ENCODE measurements around the gene C20orf96.

DNA sequence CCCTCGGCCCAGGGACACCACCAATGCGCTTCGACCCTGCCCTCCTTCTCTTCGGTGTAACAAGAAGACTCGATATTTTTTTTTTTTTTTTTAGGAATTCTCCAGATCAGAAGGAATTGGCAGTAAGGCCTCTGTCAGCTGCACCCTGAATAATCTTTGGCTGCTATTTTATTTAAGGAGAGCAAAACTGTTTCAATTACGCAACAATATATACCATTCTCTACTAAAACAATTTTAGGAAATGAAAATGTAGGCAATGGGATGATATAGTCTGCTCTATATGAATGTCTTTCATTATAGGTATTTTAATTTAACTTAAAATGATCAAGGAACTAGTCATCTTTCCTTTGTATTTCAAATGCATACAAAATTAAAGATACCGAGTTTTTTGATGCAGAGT lies 20.1 kb upstream of the C20orf96 start:
- no peak for TF ChIP-seq POLR2A (IDR thresholded peaks at IDR 0.05; ENCODE audit: low read depth)
- TF ChIP-seq, protein P1, sequence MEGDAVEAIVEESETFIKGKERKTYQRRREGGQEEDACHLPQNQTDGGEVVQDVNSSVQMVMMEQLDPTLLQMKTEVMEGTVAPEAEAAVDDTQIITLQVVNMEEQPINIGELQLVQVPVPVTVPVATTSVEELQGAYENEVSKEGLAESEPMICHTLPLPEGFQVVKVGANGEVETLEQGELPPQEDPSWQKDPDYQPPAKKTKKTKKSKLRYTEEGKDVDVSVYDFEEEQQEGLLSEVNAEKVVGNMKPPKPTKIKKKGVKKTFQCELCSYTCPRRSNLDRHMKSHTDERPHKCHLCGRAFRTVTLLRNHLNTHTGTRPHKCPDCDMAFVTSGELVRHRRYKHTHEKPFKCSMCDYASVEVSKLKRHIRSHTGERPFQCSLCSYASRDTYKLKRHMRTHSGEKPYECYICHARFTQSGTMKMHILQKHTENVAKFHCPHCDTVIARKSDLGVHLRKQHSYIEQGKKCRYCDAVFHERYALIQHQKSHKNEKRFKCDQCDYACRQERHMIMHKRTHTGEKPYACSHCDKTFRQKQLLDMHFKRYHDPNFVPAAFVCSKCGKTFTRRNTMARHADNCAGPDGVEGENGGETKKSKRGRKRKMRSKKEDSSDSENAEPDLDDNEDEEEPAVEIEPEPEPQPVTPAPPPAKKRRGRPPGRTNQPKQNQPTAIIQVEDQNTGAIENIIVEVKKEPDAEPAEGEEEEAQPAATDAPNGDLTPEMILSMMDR (IDR thresholded peaks at IDR 0.05): no peak
- TF ChIP-seq EP300 (IDR thresholded peaks at IDR 0.05): no peak

Data from esophagus muscularis mucosa (tissue), 4 donors.